Prostate gland (tissue), 2 donors: ENCODE results near the gene AOPEP. TPM values are rescaled to one million over a fixed set of nuclear protein-coding genes. Genes with fewer than 3 reads are reported as not detected.
A peak's percentile ranks its signal among the peaks of the same experiment; 100 is the strongest.

Experiments
- DNase-seq: peaks from one replicate; pipeline ENCODE4 v3.0.0-alpha.2; 2019; ENCODE audit warnings: low spot score
- H3K27ac ChIP-seq, 2 donors: fragments of 200-600 bp; sonication (generic); 2 replicates each; pipeline ENCODE4 v1.5.1; 2017 to 2019
- H3K27me3 ChIP-seq: fragments of 200-600 bp; sonication (generic); replicated peaks from 2 replicates; pipeline ENCODE4 v1.5.1; 2019; ENCODE audit not compliant: insufficient read depth
- H3K36me3 ChIP-seq, 2 donors: fragments of 200-600 bp; sonication (generic); 1 replicate in 1 of 2; 2 replicates in 1 of 2; pipeline versions ENCODE4 v1.5.1 to v1.8.1; 2017 to 2019
- H3K4me1 ChIP-seq: fragments of 200-600 bp; sonication (generic); replicated peaks from 2 replicates; pipeline ENCODE4 v1.5.1; 2019
- H3K4me3 ChIP-seq, 2 donors: fragments of 200-600 bp; sonication (generic); 2 replicates each; pipeline ENCODE4 v1.5.1; 2017 to 2019
- H3K9me3 ChIP-seq: fragments of 200-600 bp; sonication (generic); 2 replicates; pipeline ENCODE4 v1.5.1; 2017
- CTCF ChIP-seq, 4 experiments: fragments of 200-600 bp in 2 of 4; fragments of 450-650 bp in 2 of 4; sonication (generic) in 2 of 4; IDR thresholded peaks; 1 replicate in 3 of 4; 2 replicates in 1 of 4; pipeline ENCODE4 v1.5.1; 2016 to 2019; ENCODE audit warnings: antibody characterized with exemption in 4 of 4, mild to moderate bottlenecking in 2 of 4, moderate library complexity in 2 of 4
- POLR2A ChIP-seq: fragments of 450-650 bp; IDR thresholded peaks from one replicate; pipeline ENCODE4 v1.6.1; 2016; ENCODE audit warnings: antibody characterized with exemption, mild to moderate bottlenecking
- POLR2AphosphoS5 ChIP-seq: sonication (generic); formaldehyde crosslinking; IDR thresholded peaks from one replicate; pipeline ENCODE4 v1.6.1; 2017; ENCODE audit warnings: antibody characterized with exemption
- WGBS: methylation state at CpG from one replicate; pipeline ENCODE4 v1.1.5; 2018; 5-methylcytosine and 5-hydroxymethylcytosine counted together
- intact Hi-C: fragments of 100-400 bp; cut with DNase I; formaldehyde crosslinking; loops from one replicate; pipeline ENCODE4 v1.14.2; 2022
- total RNA-seq, 2 donors: library from RNA; depleted of rRNA; stranded (reverse); fragments of >200 nt; gene quantifications; one replicate each; pipeline ENCODE4 v1.1.0, GENCODE V29; 2016

Gene AOPEP
- total RNA-seq, 2 donors from 2014 or later: 107 to 188 TPM

DNA sequence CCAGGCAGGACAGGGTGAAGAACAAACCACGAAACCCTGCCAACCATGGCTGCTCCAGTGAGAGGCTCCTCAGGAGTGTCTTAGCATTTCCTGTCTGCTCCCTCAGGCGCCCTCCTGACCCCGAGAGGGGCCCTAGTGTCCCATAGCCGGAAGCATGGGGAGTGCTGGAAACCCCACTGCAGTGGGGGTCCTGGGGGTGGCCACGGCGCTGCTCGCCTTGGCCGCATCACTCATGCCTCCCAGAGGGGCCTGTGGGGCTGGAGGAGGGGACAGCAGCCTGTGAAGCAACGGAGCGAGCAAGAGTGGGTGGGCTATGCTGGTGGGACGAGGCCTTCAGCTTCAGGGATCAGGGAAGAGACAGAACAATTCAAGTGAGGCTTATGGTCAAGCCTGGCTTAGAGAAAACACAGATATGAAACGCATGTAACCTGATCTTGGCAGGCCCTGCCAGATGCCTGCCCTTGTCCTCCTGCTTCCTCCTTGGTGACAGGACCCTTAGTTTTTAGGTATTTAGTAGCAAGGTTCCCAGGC is 372.0 kb downstream of the AOPEP start:
- Histone ChIP-seq H3K9me3 (no peaks in the 10 kb centered on the region), H3K4me1 (peaks cover 13% of the 10 kb centered on the region), H3K36me3 (no peaks in the 10 kb centered on the region), H3K4me3 (no peak overlapping the region), H3K27ac (peak overlapping the region; percentile 44 to 52), H3K27me3 (no peaks in the 10 kb centered on the region)
- no peak for DNase-seq
- WGBS: 52% methylated on average over 12 of the region's 12 CpGs
- TF ChIP-seq CTCF (IDR thresholded peaks at IDR 0.05) (no peak), POLR2A (no peak), POLR2AphosphoS5 (no peak)
- intact Hi-C loops: no loop called here

- intact Hi-C loops: no loop called here
- H3K9me3 ChIP-seq: no peaks in the 10 kb centered on the region
- peak overlapping the region; percentile 44 to 73 for H3K27ac ChIP-seq
- no peak for DNase-seq
- H3K4me3 ChIP-seq: no peak overlapping the region
- H3K36me3 ChIP-seq: no peaks in the 10 kb centered on the region
- no peaks in the 10 kb centered on the region for H3K27me3 ChIP-seq
- WGBS: 83% methylated on average over 24 of the region's 24 CpGs
- TF ChIP-seq POLR2A (no peak), CTCF (IDR thresholded peaks at IDR 0.05) (no peak), POLR2AphosphoS5 (no peak)
- peaks cover 11% of the 10 kb centered on the region for H3K4me1 ChIP-seq
Measured at GRCh38 chr9:95099321-95100070, 373.0 kb downstream of the AOPEP start.

DNA sequence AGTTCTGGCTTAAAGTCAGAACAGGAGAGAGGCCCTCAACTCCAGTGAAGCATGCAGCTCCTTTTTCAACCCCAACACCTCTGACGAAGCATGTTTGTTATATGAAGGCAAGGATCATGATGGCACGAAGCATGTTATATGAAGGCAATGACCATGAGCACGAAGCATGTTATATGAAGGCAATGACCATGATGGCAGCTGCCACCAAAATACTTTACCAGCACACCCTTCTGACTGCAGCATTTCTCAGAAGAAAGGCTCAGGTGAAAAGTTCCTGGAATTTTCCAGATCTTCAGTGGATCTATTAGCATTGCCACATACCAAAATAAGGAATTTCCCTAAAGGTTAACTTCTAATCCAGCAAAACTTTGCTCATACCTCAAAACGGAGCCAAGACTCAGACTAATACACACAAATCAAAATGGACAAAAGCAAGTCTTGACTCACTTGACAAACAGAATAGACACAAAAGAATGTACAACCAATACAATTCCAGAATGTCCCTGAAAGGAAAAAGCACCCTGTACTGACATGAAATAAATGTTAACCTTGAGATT is 373.6 kb downstream of the AOPEP start:
- no peak for DNase-seq
- peaks cover 7% of the 10 kb centered on the region for H3K4me1 ChIP-seq

GRCh38 chr9:95101326-95101725 is 374.8 kb downstream of the AOPEP start:
- Histone ChIP-seq H3K27ac (peak overlapping the region; percentile 73 to 77), H3K4me3 (no peak overlapping the region), H3K36me3 (no peaks in the 10 kb centered on the region), H3K27me3 (no peaks in the 10 kb centered on the region), H3K9me3 (no peaks in the 10 kb centered on the region), H3K4me1 (peaks cover 7% of the 10 kb centered on the region)
- intact Hi-C loops: no loop called here
- no peak for TF ChIP-seq POLR2AphosphoS5
- TF ChIP-seq CTCF (IDR thresholded peaks at IDR 0.05): no peak
- TF ChIP-seq POLR2A: no peak
- no peak for DNase-seq
- 64% methylated on average over 11 of the region's 12 CpGs for WGBS

More for the DNA sequence above, 373.6 kb downstream of the AOPEP start:
- peak overlapping the region; percentile 73 to 77 for H3K27ac ChIP-seq
- WGBS: 72% methylated on average over 4 of the region's 4 CpGs
- no peaks in the 10 kb centered on the region for H3K27me3 ChIP-seq
- intact Hi-C loops: no loop called here
- H3K9me3 ChIP-seq: no peaks in the 10 kb centered on the region
- H3K4me3 ChIP-seq: no peak overlapping the region
- TF ChIP-seq POLR2AphosphoS5: peak; percentile 61
- no peak for TF ChIP-seq CTCF (IDR thresholded peaks at IDR 0.05)
- H3K36me3 ChIP-seq: no peaks in the 10 kb centered on the region
